BLaER1 treated with 17β-estradiol and CSF1 and Interleukin-3, amounts not matched to agents 10 nM and 100 nM (cell line): ENCODE measurements around the gene PDIA2.
"Not testable (repeated sequence)": the region's sequence is repeated elsewhere in the genome, so short reads cannot be mapped to it uniquely, and the experiment has no call there.

Experiments used
- H3K27ac ChIP-seq, 11 experiments: shearing (Covaris generic); formaldehyde crosslinking; 2 replicates each; pipeline ENCODE4 v1.8.1; 2022
- H3K27me3 ChIP-seq, 11 experiments: shearing (Covaris generic); formaldehyde crosslinking; 2 replicates each; pipeline ENCODE4 v1.8.1; 2022
- H3K36me3 ChIP-seq, 11 experiments: shearing (Covaris generic); formaldehyde crosslinking; 2 replicates each; pipeline ENCODE4 v1.8.1; 2022
- H3K4me1 ChIP-seq, 10 experiments: shearing (Covaris generic); formaldehyde crosslinking; 2 replicates each; pipeline ENCODE4 v1.8.1; 2022
- H3K4me2 ChIP-seq, 11 experiments: shearing (Covaris generic); formaldehyde crosslinking; 2 replicates each; pipeline ENCODE4 v1.8.1; 2022
- H3K4me3 ChIP-seq, 10 experiments: shearing (Covaris generic); formaldehyde crosslinking; 2 replicates each; pipeline ENCODE4 v1.8.1; 2022
- H3K9ac ChIP-seq, 11 experiments: shearing (Covaris generic); formaldehyde crosslinking; 2 replicates each; pipeline ENCODE4 v1.8.1; 2022
- H3K9me3 ChIP-seq, 11 experiments: shearing (Covaris generic); formaldehyde crosslinking; replicated peaks in 1 of 11; 2 replicates each; pipeline ENCODE4 v1.8.1; 2022
- H4K20me1 ChIP-seq, 11 experiments: shearing (Covaris generic); formaldehyde crosslinking; 2 replicates each; pipeline ENCODE4 v1.8.1; 2022
- Cebpa-rat ChIP-seq, 11 experiments: shearing (Covaris generic); IDR thresholded peaks; 2 replicates each; pipeline ENCODE4 v1.8.1; 2022

The PDIA2 gene

GRCh38 chr16:247027-247426 is 35.9 kb upstream of the PDIA2 start:
- Histone ChIP-seq H3K9me3 (no peaks in the 10 kb centered on the region), H3K27me3 (no peaks in the 10 kb centered on the region), H3K27ac (peak overlapping the region in 1 of 11 experiments; percentile 6; a peak in 1 of 22 replicates), H3K9ac (no peak overlapping the region), H3K4me2 (no peak overlapping the region; a peak in 1 of 22 replicates), H3K4me1 (peaks cover 34 to 80% (median 57%) of the 10 kb centered on the region in 10 experiments), H3K36me3 (peaks cover 8 to 41% (median 22%) of the 10 kb centered on the region in 11 experiments; a peak in 20 of 22 replicates), H4K20me1 (peaks cover 0 to 6% (median 0%) of the 10 kb centered on the region in 11 experiments; a peak in 6 of 22 replicates), H3K4me3 (no peak overlapping the region)
- no peak for TF ChIP-seq Cebpa-rat (IDR thresholded peaks at IDR 0.05)

GRCh38 chr16:249431-249830 is 33.5 kb upstream of the PDIA2 start:
- H3K9me3 ChIP-seq, result no peaks in the 10 kb centered on the region
- TF ChIP-seq Cebpa-rat (IDR thresholded peaks at IDR 0.05), result no peak; a peak in 1 of 22 replicates

DNA sequence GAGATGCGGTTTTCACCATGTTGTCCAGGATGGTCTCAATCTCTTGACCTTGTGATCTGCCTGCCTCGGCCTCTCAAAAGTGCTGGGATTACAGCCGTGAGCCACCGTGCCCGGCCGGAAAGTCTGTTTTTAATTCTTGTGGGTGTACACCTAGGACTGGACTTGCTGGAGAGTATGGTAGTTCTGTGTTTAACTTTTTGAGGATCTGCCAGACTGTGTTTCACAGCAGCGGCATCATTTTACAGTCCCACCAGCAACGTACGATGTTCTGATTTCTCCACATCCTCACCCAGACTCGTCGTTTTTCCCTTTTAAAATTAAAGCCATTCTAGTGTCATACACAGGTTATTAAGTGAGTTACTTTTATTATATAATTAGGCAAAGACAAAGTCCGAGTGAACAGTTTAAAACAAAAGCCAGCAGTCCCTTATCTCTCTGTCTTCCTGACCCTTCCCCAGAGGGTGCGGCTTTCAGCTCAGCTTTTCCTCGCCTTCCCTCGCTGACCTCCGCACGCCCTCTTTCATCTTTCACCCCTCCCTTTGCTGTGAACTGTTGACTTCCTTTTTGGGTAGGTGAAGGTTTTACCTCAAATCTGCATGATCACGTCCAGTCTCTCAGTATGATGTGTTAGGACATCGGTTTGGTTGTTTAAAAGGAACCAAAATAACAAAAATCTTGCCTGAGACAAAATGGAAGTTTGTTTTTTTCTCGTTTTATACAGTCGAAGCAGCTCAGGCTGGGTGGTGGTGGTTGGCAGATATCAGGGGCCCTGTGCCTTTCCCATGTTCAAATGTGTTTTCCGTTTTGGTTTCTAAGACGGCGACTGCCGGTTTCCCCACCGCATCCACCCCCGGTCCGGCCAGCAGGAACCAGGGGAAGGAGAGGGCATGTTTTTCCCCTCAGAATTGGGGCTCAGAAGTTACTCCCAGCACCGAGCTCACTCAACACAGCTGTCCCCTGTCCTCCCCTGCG is 30.3 kb upstream of the PDIA2 start:
- no peak for TF ChIP-seq Cebpa-rat (IDR thresholded peaks at IDR 0.05)
- peak overlapping the region; percentile 68 to 95 (median 85) for H3K4me2 ChIP-seq
- H3K4me3 ChIP-seq, result peak overlapping the region; percentile 33 to 54 (median 47); a peak in 18 of 20 replicates
- peaks cover 34 to 75% (median 55%) of the 10 kb centered on the region in 11 experiments for H3K36me3 ChIP-seq
- no peaks in the 10 kb centered on the region for H3K27me3 ChIP-seq
- peaks cover 0 to 8% (median 0%) of the 10 kb centered on the region in 11 experiments; a peak in 3 of 22 replicates for H3K9me3 ChIP-seq
- H3K4me1 ChIP-seq, result peaks cover 32 to 78% (median 70%) of the 10 kb centered on the region in 10 experiments
- no peaks in the 10 kb centered on the region; a peak in 1 of 22 replicates for H4K20me1 ChIP-seq
- peak overlapping the region; percentile 49 to 87 (median 78) for H3K27ac ChIP-seq
- peak overlapping the region; percentile 63 to 82 (median 73) for H3K9ac ChIP-seq

More at GRCh38 chr16:249431-249830, 33.5 kb upstream of the PDIA2 start:
- H3K4me2 ChIP-seq, result peak overlapping the region in 6 of 11 experiments; percentile 13 to 62 (median 37); a peak in 8 of 22 replicates
- no peak overlapping the region for H3K4me3 ChIP-seq
- H3K9ac ChIP-seq, result peak overlapping the region in 1 of 11 experiments; percentile 33; a peak in 2 of 22 replicates
- peaks cover 0 to 3% (median 0%) of the 10 kb centered on the region in 11 experiments; a peak in 1 of 22 replicates for H4K20me1 ChIP-seq
- peak overlapping the region in 3 of 11 experiments; percentile 5 to 35 (median 6); a peak in 2 of 22 replicates for H3K27ac ChIP-seq
- peaks cover 39 to 80% (median 61%) of the 10 kb centered on the region in 10 experiments for H3K4me1 ChIP-seq
- H3K27me3 ChIP-seq, result no peaks in the 10 kb centered on the region
- H3K36me3 ChIP-seq, result peaks cover 8 to 48% (median 26%) of the 10 kb centered on the region in 11 experiments; a peak in 21 of 22 replicates

DNA sequence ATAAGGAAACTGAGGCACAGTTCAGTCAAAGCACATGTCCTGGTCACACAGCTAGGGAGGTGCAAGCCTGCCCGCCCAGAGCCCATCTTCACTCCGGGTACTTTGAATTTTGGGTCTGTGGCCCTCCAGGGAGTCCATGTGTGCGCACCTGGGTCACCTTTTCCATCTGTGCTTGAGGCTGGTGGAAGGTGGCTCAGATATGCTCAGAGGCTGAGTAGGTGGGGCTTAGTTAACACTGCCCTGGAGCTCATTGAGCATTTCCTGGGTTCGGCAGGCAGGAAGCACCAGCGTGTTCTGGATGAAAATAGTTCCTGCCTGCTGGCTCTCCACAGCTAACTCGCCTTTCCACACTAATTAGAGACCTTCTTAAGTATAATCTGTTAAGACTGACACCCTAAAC is 29.1 kb upstream of the PDIA2 start:
- peak overlapping the region in 10 of 11 experiments; percentile 42 to 87 (median 80); a peak in 20 of 22 replicates for H3K27ac ChIP-seq
- no peak for TF ChIP-seq Cebpa-rat (IDR thresholded peaks at IDR 0.05)
- peak overlapping the region in 7 of 10 experiments; percentile 22 to 58 (median 48); a peak in 12 of 20 replicates for H3K4me3 ChIP-seq
- H3K4me2 ChIP-seq, result peak overlapping the region; percentile 68 to 95 (median 85)
- H3K9me3 ChIP-seq, result peaks cover 0 to 8% (median 0%) of the 10 kb centered on the region in 11 experiments; a peak in 3 of 22 replicates
- H3K9ac ChIP-seq, result peak overlapping the region; percentile 8 to 82 (median 70); a peak in 20 of 22 replicates
- H3K4me1 ChIP-seq, result peaks cover 35 to 78% (median 72%) of the 10 kb centered on the region in 10 experiments
- H4K20me1 ChIP-seq, result no peaks in the 10 kb centered on the region
- peaks cover 34 to 71% (median 58%) of the 10 kb centered on the region in 11 experiments for H3K36me3 ChIP-seq
- H3K27me3 ChIP-seq, result no peaks in the 10 kb centered on the region

- Histone ChIP-seq H3K4me3 (peak overlapping the region in 6 of 10 experiments; percentile 44 to 58 (median 48); a peak in 10 of 20 replicates), H3K27ac (peak overlapping the region in 9 of 11 experiments; percentile 76 to 87 (median 81); a peak in 18 of 22 replicates), H3K36me3 (peaks cover 34 to 71% (median 58%) of the 10 kb centered on the region in 11 experiments), H3K4me2 (peak overlapping the region in 10 of 11 experiments; percentile 68 to 95 (median 84); a peak in 21 of 22 replicates), H3K4me1 (peaks cover 37 to 78% (median 72%) of the 10 kb centered on the region in 10 experiments), H3K9me3 (peaks cover 0 to 8% (median 0%) of the 10 kb centered on the region in 11 experiments; a peak in 3 of 22 replicates), H4K20me1 (peaks cover 0 to 2% (median 0%) of the 10 kb centered on the region in 11 experiments; a peak in 2 of 22 replicates), H3K27me3 (no peaks in the 10 kb centered on the region), H3K9ac (peak overlapping the region; percentile 8 to 82 (median 70); a peak in 17 of 22 replicates)
- no peak for TF ChIP-seq Cebpa-rat (IDR thresholded peaks at IDR 0.05)
Measured at GRCh38 chr16:254461-254860, 28.5 kb upstream of the PDIA2 start.

DNA sequence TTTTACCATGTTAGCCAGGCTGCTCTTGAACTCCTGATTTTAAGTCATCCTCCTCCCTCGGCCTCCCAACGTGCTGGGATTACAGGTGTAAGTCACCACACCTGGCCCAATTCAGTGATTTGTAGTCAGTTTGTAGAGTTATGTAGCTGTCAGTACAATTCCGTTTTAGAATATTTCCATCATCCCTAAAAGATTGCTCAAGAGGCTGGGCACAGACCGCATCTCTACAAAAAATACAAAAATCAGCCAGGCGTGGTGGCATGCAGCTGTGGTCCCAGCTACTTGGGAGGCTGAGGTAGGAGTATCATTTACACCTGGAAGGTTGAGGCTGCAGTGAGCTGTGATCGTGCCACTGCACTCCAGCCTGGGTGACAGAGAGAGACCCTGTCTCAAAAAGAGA is 27.8 kb upstream of the PDIA2 start:
- Histone ChIP-seq H3K9me3 (peaks cover 0 to 8% (median 0%) of the 10 kb centered on the region in 11 experiments; a peak in 3 of 22 replicates), H3K4me1 (peaks cover 37 to 76% (median 68%) of the 10 kb centered on the region in 10 experiments), H3K27me3 (no peaks in the 10 kb centered on the region), H3K27ac (peak overlapping the region in 9 of 11 experiments; percentile 76 to 87 (median 81); a peak in 16 of 22 replicates), H3K4me3 (peak overlapping the region in 6 of 10 experiments; percentile 44 to 58 (median 48); a peak in 11 of 20 replicates), H4K20me1 (peaks cover 0 to 9% (median 0%) of the 10 kb centered on the region in 11 experiments; a peak in 6 of 22 replicates), H3K4me2 (peak overlapping the region in 10 of 11 experiments; percentile 68 to 95 (median 84); a peak in 20 of 22 replicates), H3K9ac (peak overlapping the region in 10 of 11 experiments; percentile 10 to 82 (median 72); a peak in 15 of 22 replicates), H3K36me3 (peaks cover 38 to 72% (median 59%) of the 10 kb centered on the region in 11 experiments)
- TF ChIP-seq Cebpa-rat (IDR thresholded peaks at IDR 0.05), result peak in 6 of 11 experiments; percentile 34 to 68 (median 50); a peak in 7 of 22 replicates

DNA sequence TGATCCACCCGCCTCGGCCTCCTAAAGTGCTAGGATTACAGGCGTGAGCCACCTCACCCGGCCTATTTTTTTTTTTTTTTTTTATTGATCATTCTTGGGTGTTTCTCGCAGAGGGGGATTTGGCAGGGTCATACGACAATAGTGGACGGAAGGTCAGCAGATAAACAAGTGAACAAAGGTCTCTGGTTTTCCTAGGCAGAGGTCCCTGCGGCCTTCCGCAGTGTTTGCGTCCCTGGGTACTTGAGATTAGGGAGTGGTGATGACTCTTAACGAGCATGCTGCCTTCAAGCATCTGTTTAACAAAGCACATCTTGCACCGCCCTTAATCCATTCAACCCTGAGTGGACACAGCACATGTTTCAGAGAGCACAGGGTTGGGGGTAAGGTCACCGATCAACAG is 24.9 kb upstream of the PDIA2 start:
- H3K4me3 ChIP-seq, H3K4me2 ChIP-seq, H3K27me3 ChIP-seq, H3K9ac ChIP-seq, H3K9me3 ChIP-seq, H3K27ac ChIP-seq: not testable (repeated sequence)
- Histone ChIP-seq H3K36me3 (peaks cover 52 to 88% (median 81%) of the 10 kb centered on the region in 11 experiments), H3K4me1 (peaks cover 17 to 48% (median 40%) of the 10 kb centered on the region in 10 experiments), H4K20me1 (peaks cover 0 to 33% (median 0%) of the 10 kb centered on the region in 11 experiments; a peak in 7 of 22 replicates)

- Histone ChIP-seq H3K9ac (peak overlapping the region in 4 of 11 experiments; percentile 2 to 44 (median 24); a peak in 4 of 22 replicates), H3K9me3 (peaks cover 0 to 8% (median 0%) of the 10 kb centered on the region in 11 experiments; a peak in 3 of 22 replicates), H3K36me3 (peaks cover 63 to 94% (median 88%) of the 10 kb centered on the region in 11 experiments), H3K27ac (peak overlapping the region in 5 of 11 experiments; percentile 2 to 48 (median 20); a peak in 6 of 22 replicates), H4K20me1 (peaks cover 0 to 44% (median 0%) of the 10 kb centered on the region in 11 experiments; a peak in 7 of 22 replicates), H3K4me1 (peaks cover 6 to 37% (median 28%) of the 10 kb centered on the region in 10 experiments), H3K27me3 (no peaks in the 10 kb centered on the region), H3K4me2 (peak overlapping the region in 8 of 11 experiments; percentile 11 to 71 (median 41); a peak in 13 of 22 replicates), H3K4me3 (no peak overlapping the region)
- TF ChIP-seq Cebpa-rat (IDR thresholded peaks at IDR 0.05), result no peak
Measured at GRCh38 chr16:259226-259625, 23.7 kb upstream of the PDIA2 start.
